GM19397 (cell line): ENCODE data around the gene SPATA46.

Experiments used
- ATAC-seq: cut with Tn5 transposase; IDR thresholded peaks from one replicate; pipeline ENCODE4 v1.9.1; 2021; ENCODE audit warnings: mild to moderate bottlenecking, moderate library complexity; ENCODE audit not compliant: unreplicated experiment

Gene SPATA46

DNA sequence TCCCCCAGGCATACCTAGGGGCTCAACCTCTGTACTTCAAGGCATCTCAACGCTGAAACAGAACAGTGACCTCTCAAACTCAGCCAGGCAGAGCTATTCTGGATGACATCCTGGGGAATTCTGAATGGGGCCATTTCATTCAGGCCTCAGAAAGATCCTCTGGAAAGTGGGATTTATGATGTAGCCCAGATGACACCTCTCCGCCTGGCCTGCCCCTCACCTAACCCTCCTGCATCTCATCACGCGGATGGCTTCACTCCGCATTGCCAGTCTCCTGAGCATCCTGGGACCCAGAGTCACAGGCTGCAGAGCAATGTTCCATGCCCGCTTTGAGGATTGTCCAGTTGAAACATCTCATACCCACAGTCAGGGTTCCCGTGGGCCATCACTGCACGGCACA is 1.2 kb downstream of the SPATA46 start:
- ATAC-seq: no peak

DNA sequence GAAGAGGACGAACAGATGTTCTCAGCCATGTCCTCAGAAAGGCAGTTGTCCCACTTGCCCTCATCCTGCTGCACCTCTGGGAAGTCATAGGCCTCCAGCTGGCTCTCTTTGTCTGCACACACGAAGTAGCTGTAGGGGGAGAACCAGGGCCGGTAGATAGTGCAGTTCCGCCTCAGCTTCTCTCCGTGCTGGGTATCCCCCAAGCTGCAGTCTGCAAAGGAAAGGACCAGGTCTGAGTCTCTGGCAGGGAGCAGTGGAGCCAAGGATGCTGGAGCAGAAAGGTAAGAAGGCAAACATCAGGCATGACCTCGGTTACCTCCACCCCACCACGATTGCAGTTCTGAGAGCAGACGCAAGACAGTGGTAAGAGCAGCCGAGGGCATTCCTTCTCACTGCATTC is 2.2 kb downstream of the SPATA46 start:
- no peak for ATAC-seq

DNA sequence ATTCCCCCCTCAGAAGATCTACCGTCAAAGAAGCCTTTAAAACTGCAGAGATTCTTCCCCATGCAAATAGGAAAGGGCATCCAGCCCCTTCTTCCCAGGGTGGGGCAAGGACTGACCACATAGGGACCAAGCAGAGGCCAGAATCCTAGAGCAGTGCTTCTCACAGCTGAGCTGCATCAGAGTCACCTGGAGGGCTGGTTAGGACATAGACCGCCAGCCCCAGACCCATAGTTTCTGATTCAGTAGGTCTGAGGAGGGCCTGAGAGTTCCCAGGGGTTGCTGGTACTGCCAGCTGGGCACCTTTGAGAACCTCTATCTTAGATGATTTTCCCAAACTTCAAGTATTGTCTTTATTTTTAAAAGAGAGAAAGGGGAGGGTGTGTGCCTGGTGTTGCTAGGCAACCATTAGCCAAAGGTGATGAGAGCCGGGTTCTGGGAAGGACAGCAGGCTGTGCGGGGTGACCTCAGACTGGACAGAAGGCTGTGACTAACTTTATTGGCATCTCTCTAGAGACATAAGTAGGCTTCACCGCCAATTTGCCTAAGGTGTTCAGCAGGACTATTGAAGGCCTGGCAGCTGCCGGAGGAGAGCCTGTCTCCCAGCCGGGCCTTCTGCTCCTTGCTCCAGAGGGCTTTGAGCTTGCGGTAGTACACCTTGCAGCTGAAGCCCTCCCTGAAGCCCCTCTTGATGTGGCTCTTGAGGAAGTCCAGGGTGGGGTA is 3.0 kb downstream of the SPATA46 start:
- ATAC-seq: no peak

DNA sequence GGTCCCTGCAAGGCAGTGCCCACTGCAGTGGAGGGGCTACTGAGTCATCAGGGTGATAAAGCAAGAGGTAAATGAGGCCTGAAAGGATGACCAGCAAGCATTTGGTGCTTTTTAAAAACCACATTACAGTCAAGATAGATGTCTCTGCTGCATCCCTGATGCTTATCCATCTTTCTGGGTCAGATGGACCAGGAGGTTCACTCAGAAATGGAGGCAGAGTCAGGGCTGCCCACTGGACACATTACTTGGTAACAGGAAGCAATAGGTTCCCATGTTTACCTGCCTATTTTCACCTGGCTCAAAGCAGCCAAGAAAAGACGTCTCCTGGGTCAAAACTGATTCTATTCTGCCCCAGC is 3.6 kb downstream of the SPATA46 start:
- no peak for ATAC-seq

DNA sequence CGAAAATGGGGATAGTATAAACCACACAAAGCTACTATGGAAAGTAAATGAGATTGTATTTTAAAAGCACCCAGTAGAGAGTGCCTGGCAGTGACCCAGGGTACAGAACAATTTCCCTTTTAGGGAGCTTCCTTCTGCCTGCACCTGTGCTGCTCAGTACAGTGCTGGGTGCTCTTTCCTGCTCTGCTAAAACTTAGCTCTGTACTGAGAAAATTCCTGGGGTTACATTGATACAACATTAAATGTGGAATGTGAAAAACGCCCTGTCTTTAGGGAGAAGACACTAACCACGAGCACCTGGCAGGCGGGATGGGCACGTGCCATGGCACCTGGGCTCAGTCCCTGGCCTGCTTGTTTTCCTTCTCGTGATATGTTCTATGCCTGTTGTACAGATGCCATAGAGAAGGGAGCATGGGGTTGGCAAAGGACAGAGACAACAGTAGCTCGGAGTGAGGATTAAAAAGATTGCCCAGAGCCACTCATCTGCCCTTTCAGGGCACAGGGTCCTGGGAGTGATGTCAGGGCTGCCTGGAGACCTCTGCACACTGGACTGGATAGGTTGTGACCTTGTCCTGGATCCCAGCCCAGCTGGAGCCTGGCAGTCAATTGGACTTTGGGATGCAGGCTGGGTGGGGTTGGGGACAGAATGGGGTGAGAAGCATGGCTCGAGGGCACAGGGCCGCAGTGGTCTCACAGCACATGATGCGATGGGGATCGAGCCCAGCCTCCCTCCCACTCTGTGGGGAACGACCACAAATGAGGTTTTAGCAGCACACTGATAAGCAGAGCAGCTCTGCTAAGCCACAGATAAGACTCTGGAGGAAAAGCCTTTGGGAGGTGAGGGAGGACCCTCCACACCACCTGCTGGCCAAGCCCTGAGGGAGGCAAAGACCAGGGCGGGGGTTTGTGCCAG is 4.2 kb downstream of the SPATA46 start:
- ATAC-seq: no peak

DNA sequence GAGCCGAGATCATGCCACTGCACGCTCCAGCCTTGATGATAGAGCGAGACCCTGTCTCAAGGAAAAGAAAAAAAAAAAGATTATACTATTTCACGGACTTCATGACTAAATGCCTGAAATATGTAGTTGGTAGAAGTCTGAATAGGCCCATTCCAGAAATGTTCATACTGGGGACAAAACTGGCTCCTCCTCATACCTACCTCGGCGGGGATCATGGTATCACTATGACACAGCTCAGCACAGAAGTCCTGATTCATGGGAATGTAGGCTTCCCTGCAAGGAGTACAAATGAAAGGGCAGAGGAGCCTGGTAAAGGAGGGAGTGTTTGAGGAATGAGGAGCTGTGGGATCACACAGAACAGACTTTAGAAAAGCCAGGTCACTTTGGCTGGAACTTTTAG is 5.0 kb downstream of the SPATA46 start:
- no peak for ATAC-seq

DNA sequence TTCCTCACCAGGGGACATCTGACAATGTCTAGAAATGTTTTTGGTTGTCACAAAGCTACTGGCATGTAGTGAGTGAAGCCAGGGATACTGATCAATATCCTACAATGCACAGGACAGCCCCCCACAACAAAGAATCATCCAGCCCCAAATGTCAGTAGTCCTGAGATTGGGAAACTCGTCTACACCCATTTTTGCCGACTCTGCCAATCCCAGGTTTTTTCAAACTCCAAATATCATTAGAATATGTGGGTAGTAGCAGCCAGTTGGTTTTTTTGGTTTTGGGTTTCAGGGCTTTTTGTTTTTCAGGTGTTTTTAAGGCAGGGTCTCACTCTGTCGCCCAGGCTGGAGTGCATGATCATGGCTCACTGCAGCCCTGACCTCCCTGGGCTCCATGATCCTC is 5.9 kb downstream of the SPATA46 start:
- no peak for ATAC-seq

DNA sequence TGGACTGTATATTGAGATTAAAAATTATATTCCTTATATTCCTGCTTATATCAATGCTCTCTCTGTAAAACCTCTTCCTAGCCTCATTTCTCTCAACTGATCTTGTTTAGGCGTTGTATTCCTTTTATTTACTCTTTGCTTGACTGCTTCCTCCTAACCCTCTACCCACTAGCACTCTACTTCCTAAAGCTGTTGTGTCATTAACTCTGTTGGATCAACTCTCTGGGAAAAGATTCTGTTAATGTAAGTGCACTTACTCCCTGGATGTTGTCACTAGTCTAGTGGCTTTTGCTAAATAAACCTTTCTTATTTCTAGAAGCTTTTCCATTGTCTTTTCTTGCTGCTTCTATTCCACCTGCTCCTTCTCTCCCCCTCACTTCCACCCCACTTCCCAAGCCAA is 6.5 kb downstream of the SPATA46 start:
- ATAC-seq: no peak

DNA sequence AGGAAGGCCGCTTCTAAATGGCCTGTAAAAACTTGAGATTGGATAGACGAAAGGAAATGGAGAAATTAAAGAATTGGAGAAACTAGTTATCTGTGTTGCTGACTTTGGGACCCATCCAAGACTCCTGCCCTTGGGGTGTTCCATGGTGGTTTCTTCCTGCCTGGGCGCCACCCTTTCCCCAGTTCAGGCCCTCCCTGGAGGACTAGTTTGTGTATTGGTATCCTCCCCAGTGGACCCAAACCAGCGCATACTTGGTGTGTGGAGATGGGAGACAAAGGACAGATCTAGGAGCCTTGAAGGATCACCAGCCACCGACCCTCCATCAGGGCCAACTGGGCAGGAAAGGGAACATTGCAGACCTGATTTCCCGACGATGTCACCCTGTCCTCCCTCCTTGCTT is 7.1 kb downstream of the SPATA46 start:
- no peak for ATAC-seq

DNA sequence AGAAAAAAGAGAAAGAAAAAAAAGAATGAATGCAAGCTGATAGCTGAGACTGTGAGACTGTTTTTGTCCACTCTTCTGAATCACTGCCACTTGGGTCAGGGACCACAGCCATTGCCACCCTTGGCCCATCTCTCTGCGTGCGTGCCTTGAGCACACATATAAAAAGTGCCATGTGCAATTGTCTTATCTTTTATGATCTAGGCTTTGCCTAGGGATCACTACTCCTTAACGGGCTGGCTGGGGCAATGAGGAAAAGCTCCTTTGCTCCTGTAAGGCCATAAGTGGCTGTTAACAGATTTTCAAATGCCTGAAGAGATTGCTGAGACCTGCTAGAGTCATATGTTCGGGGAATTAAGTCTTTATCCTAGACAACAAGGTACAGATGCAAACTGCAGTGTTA is 8.2 kb downstream of the SPATA46 start:
- ATAC-seq: no peak

DNA sequence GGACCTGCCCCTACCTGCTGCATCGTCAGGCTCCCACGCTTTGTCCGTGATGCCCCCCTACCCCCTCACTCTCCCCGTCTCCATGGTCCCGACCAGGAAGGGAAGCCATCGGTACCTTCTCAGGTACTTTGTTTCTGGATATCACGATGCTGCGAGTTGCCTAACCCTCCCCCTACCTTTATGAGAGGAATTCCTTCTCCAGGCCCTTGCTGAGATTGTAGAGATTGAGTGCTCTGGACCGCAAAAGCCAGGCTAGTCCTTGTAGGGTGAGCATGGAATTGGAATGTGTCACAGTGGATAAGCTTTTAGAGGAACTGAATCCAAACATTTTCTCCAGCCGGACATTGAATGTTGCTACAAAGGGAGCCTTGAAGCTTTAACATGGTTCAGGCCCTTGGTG is 8.9 kb downstream of the SPATA46 start:
- ATAC-seq: no peak

DNA sequence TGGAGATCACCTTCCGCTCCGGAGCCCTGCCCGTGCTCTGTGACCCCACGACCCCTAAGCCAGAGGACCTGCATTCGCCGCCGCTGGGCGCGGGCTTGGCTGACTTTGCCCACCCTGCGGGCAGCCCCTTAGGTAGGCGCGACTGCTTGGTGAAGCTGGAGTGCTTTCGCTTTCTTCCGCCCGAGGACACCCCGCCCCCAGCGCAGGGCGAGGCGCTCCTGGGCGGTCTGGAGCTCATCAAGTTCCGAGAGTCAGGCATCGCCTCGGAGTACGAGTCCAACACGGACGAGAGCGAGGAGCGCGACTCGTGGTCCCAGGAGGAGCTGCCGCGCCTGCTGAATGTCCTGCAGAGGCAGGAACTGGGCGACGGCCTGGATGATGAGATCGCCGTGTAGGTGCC is 9.6 kb downstream of the SPATA46 start:
- ATAC-seq: no peak

DNA sequence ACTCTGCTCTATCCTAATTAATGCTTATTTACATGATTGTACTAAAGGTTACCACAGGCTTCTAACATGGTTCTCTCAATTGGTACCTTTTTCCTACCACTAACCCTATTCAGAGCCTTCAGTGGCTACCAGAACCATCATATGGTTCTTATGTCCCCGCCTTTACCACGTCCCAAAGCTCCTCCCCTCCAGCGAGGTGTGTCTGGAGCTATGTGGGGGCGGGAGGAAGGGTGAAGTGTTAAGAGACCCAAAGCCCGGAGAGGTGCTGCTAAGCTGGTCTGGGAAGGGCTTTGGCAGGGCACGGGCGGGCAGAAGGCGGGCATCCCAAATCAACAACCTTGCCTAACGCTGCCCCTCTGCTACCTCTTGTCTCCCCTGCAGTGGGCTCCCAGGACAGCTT is 10.0 kb downstream of the SPATA46 start:
- no peak for ATAC-seq

DNA sequence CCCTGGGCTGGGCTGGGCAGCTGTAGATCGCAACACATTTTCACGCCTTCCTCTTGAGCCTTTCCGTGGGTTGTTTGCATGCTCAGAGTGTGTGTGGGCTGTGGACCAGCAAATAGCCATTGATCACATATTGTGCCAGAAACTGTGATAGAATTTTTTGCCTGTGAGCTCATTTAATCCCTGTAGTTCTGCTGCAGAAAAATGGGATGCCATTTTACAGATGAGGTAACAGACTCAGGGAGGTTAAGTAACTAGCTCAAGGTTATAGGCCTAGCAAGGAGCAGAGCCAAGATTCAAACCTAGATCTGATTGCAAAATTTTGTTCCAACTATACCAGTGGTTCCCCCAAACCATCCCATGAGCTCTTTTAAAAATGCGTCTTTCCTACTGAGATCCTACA is 10.5 kb downstream of the SPATA46 start:
- ATAC-seq: no peak

DNA sequence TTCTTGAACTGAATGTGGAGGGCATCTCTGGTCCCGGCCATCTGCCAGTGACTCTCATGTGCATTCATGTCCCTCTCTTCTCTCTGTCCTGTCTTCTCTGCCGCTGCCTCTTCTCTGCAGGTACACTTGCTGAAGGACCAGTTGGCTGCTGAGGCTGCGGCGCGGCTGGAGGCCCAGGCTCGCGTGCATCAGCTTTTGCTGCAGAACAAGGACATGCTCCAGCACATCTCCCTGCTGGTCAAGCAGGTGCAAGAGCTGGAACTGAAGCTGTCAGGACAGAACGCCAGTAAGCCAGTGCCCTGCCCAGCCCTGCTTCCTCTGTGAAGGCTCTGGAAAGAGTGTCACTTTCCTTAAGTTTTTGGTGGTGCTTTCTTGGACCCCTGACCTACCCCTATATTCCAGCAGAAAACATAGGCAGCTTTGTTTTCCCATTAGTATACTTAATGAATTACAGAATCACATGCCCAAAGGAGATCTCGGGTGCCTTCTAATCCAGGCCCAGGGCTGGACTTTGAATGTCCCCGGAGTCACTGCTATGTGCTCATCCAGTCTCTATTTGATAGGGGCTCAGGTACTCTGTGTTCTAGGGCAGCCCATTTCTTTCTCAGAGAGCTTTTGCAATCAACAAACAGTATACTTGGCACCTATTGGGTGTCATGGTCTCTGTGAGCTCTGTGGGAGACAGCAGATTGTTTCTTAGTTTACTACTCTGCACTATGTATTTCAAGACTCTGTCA is 11.2 kb downstream of the SPATA46 start:
- ATAC-seq: no peak

DNA sequence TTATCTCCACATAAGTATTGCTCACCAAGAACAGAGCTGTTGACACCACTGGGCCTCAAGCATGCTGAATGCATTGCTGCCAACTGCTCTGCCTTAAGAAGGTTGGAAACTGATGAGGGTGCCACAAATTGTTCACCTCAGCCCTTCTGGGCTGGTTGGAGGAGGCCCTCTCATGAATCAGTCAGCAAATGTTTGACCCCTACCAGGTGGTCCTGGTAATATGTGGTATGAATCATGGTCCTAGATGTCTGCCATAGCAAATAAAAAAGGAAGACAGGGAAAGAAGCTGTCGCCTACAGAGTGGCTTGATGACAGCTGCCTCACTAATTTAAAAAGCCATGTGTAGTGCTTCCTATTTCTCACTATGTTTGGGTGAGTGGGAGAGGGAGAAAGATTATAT is 12.2 kb downstream of the SPATA46 start:
- no peak for ATAC-seq

DNA sequence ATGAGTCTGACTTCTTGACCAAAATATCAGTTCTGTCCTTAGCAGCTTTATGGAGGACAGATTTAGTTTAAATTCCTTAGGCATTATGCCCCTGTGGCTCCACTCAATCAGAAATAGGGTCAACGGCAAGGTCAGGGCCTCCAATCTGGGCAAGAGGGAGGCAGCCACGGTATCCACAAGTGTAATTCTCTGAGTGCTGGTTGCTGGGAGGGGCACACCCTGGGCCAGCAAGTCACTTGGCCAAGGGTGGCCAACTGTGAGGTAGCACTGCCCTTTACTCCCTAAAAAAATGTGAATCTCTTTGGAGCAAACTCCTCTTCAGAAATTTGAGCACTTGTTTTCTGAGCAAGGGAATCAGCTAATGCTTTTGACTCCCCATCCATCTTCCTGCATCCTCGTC is 12.8 kb downstream of the SPATA46 start:
- no peak for ATAC-seq

DNA sequence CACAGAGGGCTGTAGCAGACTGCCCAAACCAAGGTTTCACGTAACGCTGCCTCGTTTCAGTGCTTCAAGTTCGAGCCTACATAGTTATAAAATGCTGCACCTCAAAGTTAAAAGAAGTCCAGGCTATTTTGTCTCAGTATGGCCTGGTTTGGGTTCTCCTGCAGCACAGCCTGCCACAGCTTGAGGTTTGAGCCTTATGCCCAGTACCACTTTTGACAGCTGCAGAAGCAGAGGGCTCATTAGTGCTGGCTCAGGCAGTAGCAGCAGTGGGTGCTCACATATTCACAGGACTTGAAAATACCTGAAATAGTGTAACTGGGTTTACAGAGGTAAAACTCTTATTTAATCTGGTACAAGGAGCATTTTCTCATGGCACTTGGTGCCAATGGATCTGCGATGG is 15.3 kb downstream of the SPATA46 start:
- peak; percentile 54 for ATAC-seq

DNA sequence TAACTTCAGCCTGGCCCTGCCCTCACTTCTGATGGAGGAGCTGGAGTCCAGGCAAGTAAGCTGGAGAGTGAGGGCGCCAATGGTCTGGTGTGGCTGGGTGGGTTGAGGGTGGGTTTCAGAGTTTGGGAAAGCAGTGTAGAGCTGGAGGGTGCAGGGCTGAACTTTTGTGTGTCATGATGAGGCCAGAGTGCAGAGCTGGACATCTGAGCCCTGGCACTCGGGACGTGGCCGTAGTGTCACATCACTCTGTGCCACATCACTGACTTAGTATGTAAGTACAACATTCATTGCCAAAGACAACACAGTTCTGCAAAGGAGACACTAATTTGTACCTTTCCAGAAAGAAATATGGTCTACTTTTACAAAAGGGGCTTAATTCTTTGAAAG is 15.8 kb downstream of the SPATA46 start:
- no peak for ATAC-seq

DNA sequence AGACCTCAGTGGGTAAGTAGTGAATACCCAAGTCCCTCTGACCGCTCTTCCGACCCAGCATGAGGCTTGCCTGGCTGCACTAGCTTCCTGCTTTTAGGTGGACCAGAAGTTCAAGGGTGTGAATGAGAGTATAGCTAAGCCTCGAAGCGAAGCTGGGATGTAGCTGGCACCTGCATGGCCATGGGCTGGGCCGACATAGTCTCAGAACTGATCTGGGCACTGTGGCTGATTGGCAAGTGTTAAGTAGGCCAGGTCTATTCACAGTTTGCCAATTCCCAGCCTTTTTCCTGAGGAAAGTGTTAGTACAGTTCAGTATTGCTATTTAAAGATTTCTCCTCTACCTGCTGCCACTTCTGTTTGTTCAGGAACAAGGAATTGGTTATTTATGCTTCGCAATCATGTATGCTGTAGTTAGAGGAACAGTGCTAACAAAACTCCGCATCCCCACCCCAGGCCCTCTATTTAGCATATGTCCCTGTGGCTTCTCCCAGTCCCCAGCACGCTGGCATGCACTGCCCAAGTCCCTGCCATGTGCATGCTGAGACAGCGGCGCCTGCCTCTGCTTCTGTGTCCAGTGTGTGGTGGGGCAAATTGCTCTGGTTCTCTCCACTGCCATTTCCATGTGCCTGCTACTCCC is 16.3 kb downstream of the SPATA46 start:
- ATAC-seq: no peak

DNA sequence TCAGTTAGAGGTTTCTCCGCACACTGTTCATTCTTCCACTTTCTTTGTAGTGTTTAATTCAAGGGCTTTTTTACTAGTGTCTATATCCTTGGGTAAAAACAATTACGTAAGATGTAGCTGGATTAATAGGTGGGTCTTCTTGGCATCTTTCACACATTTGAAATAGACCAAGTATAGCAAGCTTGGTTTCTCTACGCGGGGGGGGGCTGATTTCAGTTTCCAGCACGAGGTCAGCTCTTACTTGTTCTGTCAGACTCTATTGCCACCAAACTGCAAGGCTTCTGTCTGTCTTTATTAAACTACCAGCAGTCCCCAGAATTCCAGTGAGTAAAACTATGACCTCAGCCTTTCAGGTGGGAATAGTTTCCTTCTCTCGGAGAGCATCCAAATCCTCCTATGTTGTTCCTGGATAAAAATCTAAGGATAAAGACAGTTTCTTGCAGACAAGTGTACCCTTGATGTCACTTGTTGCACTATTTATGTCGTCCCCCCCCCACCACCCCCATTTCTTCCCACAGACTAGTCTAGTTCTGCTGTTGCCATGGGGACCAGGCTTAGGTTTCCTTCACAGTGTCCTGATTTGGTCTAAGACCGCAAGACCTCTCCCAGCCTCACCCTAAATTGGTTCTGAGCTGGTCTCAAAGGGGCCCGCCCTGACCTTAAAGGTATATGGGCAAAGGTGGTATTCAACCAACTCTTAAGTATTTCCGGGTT is 17.0 kb downstream of the SPATA46 start:
- no peak for ATAC-seq
